ENCODE measurements around the gene P4HA2.
A peak's percentile ranks its signal among the peaks of the same experiment; 100 is the strongest.

Gene P4HA2

DNA sequence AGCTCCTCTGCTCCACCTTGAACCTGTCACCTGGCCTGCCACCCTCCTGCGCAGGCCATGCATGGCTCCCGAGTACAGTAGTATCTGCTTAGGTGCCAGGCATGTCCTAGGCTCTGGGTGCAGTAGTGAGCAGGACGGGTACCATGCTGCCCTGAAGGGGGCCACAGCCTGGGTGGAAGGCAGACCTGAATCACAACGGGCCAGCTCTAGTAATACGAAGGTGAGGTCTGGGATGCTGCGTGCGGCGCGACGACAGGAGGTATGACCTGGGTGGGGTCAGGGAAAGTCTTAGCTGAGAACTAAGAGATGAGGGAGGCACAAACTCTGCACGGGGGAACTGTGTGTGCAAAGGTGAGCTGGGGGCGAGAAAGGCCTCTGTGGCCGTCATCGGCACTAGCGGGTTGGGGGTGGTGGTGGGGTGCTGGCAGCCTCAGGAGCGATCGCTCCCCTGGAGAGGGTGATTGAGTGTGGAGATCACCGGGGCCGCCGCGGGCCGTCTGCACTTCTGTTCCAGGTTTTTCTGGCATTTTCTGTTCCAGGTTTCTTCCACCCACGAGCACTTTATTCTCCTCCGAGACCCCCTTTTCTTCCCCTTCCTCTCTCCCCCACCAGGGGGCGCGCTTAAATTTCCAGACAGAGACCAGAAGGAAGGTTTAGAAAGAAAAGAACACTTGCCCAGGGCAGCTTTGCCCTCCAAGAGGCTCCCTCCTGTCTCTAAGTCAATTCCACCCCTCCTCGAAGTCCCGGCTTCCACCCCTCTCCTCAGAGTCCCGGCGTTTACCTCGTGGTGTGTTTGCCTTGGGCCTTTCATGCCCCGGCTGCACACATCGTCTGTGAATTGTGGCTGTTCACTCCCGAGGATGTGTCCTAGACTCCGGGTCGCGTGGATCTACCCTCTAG, 44.9 kb upstream of the P4HA2 start:
- peak; percentile 85 for TF ChIP-seq CTCF (IDR thresholded peaks at IDR 0.05; ENCODE audit: low read depth, low read length, missing control alignments)
- DNase-seq (ENCODE audit: low read depth): no peak
- in situ Hi-C loops (cut with HindIII; ENCODE audit: low sequenced_read_pairs): no loop called here
- H3K4me3 ChIP-seq (ENCODE audit: low read depth, low read length): no peak overlapping the region

GRCh38 chr5:132271251-132272246, 43.9 kb upstream of the P4HA2 start:
- no peak for TF ChIP-seq CTCF (IDR thresholded peaks at IDR 0.05; ENCODE audit: low read depth, low read length, missing control alignments)
- no peak for DNase-seq (ENCODE audit: low read depth)
- H3K4me3 ChIP-seq (ENCODE audit: low read depth, low read length): no peak overlapping the region
- in situ Hi-C loops (cut with HindIII; ENCODE audit: low sequenced_read_pairs): no loop called here

DNA sequence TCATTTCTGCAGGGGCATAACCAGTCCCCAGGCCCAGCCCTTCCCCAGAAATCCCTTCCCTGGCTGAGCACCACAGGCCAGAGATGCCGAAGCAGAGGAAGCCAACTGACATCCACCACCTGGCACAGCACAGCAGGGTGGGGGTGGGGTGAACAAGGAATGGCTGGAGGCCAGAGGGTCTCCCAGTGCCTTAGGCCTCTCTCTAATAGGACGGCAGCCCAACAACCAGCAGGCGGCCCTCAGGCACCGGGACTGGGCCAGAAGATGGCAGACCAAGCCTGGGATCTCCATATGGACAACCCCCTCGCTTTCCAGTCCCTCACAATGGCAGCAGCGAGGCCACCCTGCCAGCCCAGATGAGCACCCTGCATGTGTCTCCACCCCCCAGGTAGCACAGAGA, 43.1 kb upstream of the P4HA2 start:
- in situ Hi-C loops (cut with HindIII; ENCODE audit: low sequenced_read_pairs): no loop called here
- no peak overlapping the region for H3K4me3 ChIP-seq (ENCODE audit: low read depth, low read length)
- no peak for DNase-seq (ENCODE audit: low read depth)
- no peak for TF ChIP-seq CTCF (IDR thresholded peaks at IDR 0.05; ENCODE audit: low read depth, low read length, missing control alignments)

GRCh38 chr5:132270335-132270665, 42.6 kb upstream of the P4HA2 start:
- DNase-seq (ENCODE audit: low read depth): no peak
- H3K4me3 ChIP-seq (ENCODE audit: low read depth, low read length): no peak overlapping the region
- in situ Hi-C loops (cut with HindIII; ENCODE audit: low sequenced_read_pairs): no loop called here
- TF ChIP-seq CTCF (IDR thresholded peaks at IDR 0.05; ENCODE audit: low read depth, low read length, missing control alignments): no peak

DNA sequence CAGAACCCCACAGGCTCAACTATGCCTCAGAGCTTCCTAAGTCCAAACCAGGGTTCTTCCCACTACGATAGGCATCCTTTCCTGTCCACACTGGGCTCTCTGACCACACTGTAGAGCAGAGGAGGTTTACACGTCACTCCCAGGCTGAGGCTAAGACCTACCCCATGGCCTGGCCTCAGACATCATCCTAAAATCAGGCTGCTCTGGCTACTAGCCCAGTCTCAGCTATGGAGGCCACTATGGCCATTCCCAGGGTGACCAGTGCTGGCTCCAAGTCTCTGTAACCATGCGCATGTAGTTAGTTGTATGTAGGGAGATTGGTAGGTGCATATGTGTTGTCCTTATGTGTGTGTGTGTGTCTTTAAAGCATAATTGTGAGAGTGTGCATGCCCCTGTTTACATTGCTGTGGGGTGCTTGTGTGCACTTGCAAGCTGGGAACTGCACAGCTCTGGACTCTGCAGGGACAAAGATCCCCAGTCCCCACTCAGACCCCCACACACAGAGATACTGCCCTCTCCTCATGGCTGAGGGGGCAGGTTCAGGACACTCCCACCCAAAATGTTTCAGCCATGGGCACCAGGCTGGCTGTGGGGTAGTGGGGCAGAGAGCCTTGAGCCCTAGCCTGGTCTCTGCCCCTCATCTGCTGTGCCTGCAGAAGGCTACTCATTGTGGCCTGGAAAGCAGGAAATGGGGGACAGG, 42.1 kb upstream of the P4HA2 start:
- no peak overlapping the region for H3K4me3 ChIP-seq (ENCODE audit: low read depth, low read length)
- DNase-seq (ENCODE audit: low read depth): no peak
- TF ChIP-seq CTCF (IDR thresholded peaks at IDR 0.05; ENCODE audit: low read depth, low read length, missing control alignments): no peak
- in situ Hi-C loops (cut with HindIII; ENCODE audit: low sequenced_read_pairs): no loop called here

Data from astrocyte of the cerebellum (primary cell).